IMR-90 (cell line): ENCODE measurements around the gene GABRB2. TPM values are rescaled to one million over a fixed set of nuclear protein-coding genes. Genes with fewer than 3 reads are reported as not detected.

Experiments used
- ATAC-seq: fragments of 200-7000 bp; cut with Tn5 transposase; 2 replicates; pipeline ENCODE4 v1.9.1; 2020; ENCODE audit warnings: low read depth, mild to moderate bottlenecking, moderate library complexity
- BruUV-seq: library from RNA; stranded (reverse); fragments of 400-500 nt; replicated peaks from 2 replicates; lab custom pipeline; 2021; lab: Mats Ljungman, UMichigan
- CTCF ChIA-PET: fragments of 300-600 bp; formaldehyde crosslinking; extraction: SDS; loops from one replicate; lab custom pipeline; 2021; ENCODE audit warnings: antibody characterized with exemption; lab: Yijun Ruan, JAX
- POLR2A ChIA-PET: fragments of 300-600 bp; sonication (Branson Sonifier 250); formaldehyde crosslinking; loops from one replicate; lab custom pipeline; 2022; ENCODE audit warnings: antibody characterized with exemption; ENCODE audit not compliant: unreplicated experiment; lab: Charles Lee
- DNase-seq: peaks from one replicate; pipeline ENCODE4 v3.0.0; 2013
- H2AFZ ChIP-seq: replicated peaks from 2 replicates; pipeline ENCODE3; 2013; ENCODE audit warnings: low read length, mild to moderate bottlenecking; ENCODE audit not compliant: poor library complexity
- H2AK5ac ChIP-seq: 2 replicates; pipeline ENCODE4 v1.6.1; 2013; ENCODE audit warnings: low read depth, low read length, inconsistent platforms
- H2AK9ac ChIP-seq: replicated peaks from 2 replicates; pipeline ENCODE3; 2013; ENCODE audit warnings: mild to moderate bottlenecking, low read depth, low read length, moderate library complexity; ENCODE audit not compliant: poor library complexity
- H2BK120ac ChIP-seq: 2 replicates; pipeline ENCODE4 v1.6.1; 2013; ENCODE audit warnings: low read depth, low read length, inconsistent platforms
- H2BK15ac ChIP-seq: 3 replicates; pipeline ENCODE4 v1.6.1; 2013; ENCODE audit warnings: low read depth, low read length, inconsistent platforms
- H2BK20ac ChIP-seq: 2 replicates; pipeline ENCODE4 v1.6.1; 2013; ENCODE audit warnings: low read depth, mild to moderate bottlenecking, inconsistent platforms, low read length, moderate library complexity
- H2BK5ac ChIP-seq: 2 replicates; pipeline ENCODE4 v1.6.1; 2013; ENCODE audit warnings: mild to moderate bottlenecking, low read depth, low read length, inconsistent platforms; ENCODE audit not compliant: poor library complexity, severe bottlenecking
- H3K14ac ChIP-seq: replicated peaks from 2 replicates; pipeline ENCODE4 v1.6.1; 2013; ENCODE audit warnings: low read depth, low read length, inconsistent platforms
- H3K18ac ChIP-seq: 2 replicates; pipeline ENCODE4 v1.6.1; 2013; ENCODE audit warnings: low read depth, low read length, control low read depth
- H3K23ac ChIP-seq: 2 replicates; pipeline ENCODE4 v1.6.1; 2013; ENCODE audit warnings: low read depth, low read length, inconsistent platforms
- H3K27ac ChIP-seq: 2 replicates; pipeline ENCODE4 v1.5.1; 2013; ENCODE audit warnings: mild to moderate bottlenecking, control low read depth, low read length; ENCODE audit not compliant: insufficient read depth
- H3K27me3 ChIP-seq: 2 replicates; pipeline ENCODE4 v1.6.1; 2013; ENCODE audit warnings: low read length; ENCODE audit not compliant: control insufficient read depth, insufficient read depth
- H3K36me3 ChIP-seq: 2 replicates; pipeline ENCODE4 v1.6.1; 2013; ENCODE audit warnings: low read length, mixed read lengths; ENCODE audit not compliant: control insufficient read depth, insufficient read depth
- H3K4ac ChIP-seq: 2 replicates; pipeline ENCODE4 v1.6.1; 2013; ENCODE audit warnings: low read depth, low read length, inconsistent platforms
- H3K4me1 ChIP-seq: 2 replicates; pipeline ENCODE4 v1.6.1; 2013; ENCODE audit warnings: low read length, mixed read lengths; ENCODE audit not compliant: control insufficient read depth, insufficient read depth
- H3K4me2 ChIP-seq: 2 replicates; pipeline ENCODE4 v1.6.1; 2013; ENCODE audit warnings: low read depth, mild to moderate bottlenecking, control low read depth, low read length, moderate library complexity
- H3K4me3 ChIP-seq: 2 replicates; pipeline ENCODE4 v1.5.1; 2013; ENCODE audit warnings: low read depth, mild to moderate bottlenecking, control low read depth, low read length, moderate library complexity; ENCODE audit not compliant: insufficient read depth
- H3K56ac ChIP-seq: 2 replicates; pipeline ENCODE4 v1.6.1; 2013; ENCODE audit warnings: low read length, inconsistent platforms; ENCODE audit not compliant: insufficient read depth; ENCODE audit errors: extremely low read depth
- H3K79me1 ChIP-seq, 2 experiments: 2 replicates each; pipeline ENCODE4 v1.6.1; 2013; ENCODE audit warnings: low read length in 2 of 2, inconsistent platforms in 1 of 2, low read depth in 1 of 2
- H3K9ac ChIP-seq: 2 replicates; pipeline ENCODE4 v1.6.1; 2013; ENCODE audit warnings: low read depth, low read length, control low read depth
- H3K9me1 ChIP-seq: 2 replicates; pipeline ENCODE4 v1.6.1; 2013; ENCODE audit warnings: low read length, inconsistent platforms; ENCODE audit not compliant: insufficient read depth
- H3K9me3 ChIP-seq: 2 replicates; pipeline ENCODE4 v1.6.1; 2013; ENCODE audit warnings: low read length; ENCODE audit not compliant: control insufficient read depth, insufficient read depth
- H4K20me1 ChIP-seq: 2 replicates; pipeline ENCODE4 v1.6.1; 2013; ENCODE audit warnings: low read length, inconsistent platforms; ENCODE audit not compliant: insufficient read depth
- H4K5ac ChIP-seq: 2 replicates; pipeline ENCODE4 v1.6.1; 2013; ENCODE audit warnings: mild to moderate bottlenecking, low read depth, low read length, control low read depth
- H4K8ac ChIP-seq, 2 experiments: 2 replicates each; pipeline ENCODE4 v1.6.1; 2013; ENCODE audit warnings: low read depth in 2 of 2, low read length in 2 of 2, control low read depth in 1 of 2, inconsistent platforms in 1 of 2
- H4K91ac ChIP-seq: 2 replicates; pipeline ENCODE4 v1.6.1; 2013; ENCODE audit warnings: low read depth, low read length, inconsistent platforms; ENCODE audit not compliant: insufficient read depth
- MAZ ChIP-seq: IDR thresholded peaks from 2 replicates; pipeline ENCODE4 v1.6.1; 2012; ENCODE audit warnings: low read depth, mild to moderate bottlenecking, low read length, improper control_type of control experiment, moderate library complexity, borderline replicate concordance
- WGBS, 2 experiments: methylation state at CpG; one replicate each; pipeline versions ENCODE4 v1.1.5 to v1.1.7; 2013; ENCODE audit warnings: missing lambda C conversion rate in 2 of 2; ENCODE audit not compliant: insufficient read length in 1 of 2; ENCODE audit errors: extremely low coverage in 2 of 2; 5-methylcytosine and 5-hydroxymethylcytosine counted together
- dilution Hi-C: fragments of 300-500 bp; cut with HindIII; formaldehyde crosslinking; loops from one replicate; pipeline ENCODE4 v1.14.3; 2018; ENCODE audit warnings: low sequenced_read_pairs; ENCODE audit not compliant: unreplicated experiment
- in situ Hi-C: fragments of 300-500 bp; cut with MboI; formaldehyde crosslinking; loops from 3 replicates; pipeline ENCODE4 v1.14.3; 2019; ENCODE audit warnings: low sequenced_read_pairs, inconsistent platforms, mixed read lengths
- intact Hi-C: fragments of 100-400 bp; cut with micrococcal nuclease; formaldehyde crosslinking; loops from 2 replicates; pipeline ENCODE4 v1.10.0; 2022
- polyA plus RNA-seq, 3 experiments: library from polyadenylated mRNA; depleted of rRNA; stranded (reverse); fragments of >200 nt; gene quantifications; 2 replicates each; pipeline ENCODE4 v1.2.3, GENCODE V29; 2012; ENCODE audit warnings: low replicate concordance in 1 of 3
- total RNA-seq: library from RNA; depleted of rRNA; stranded (reverse); fragments of >200 nt; gene quantifications from 2 replicates; pipeline ENCODE4 v1.2.3, GENCODE V29; 2012

GABRB2 gene
- total and polyA plus RNA-seq, 2 of the 4 experiments (the other 2 are of a cell fraction): not detected

- Histone ChIP-seq H3K14ac (no peak overlapping the region), H3K9me3 (peaks cover 6% of the 10 kb centered on the region), H3K4ac (no peak overlapping the region), H3K4me3 (no peak overlapping the region), H4K91ac (no peak overlapping the region), H3K9me1 (no peaks in the 10 kb centered on the region), H3K23ac (no peak overlapping the region), H2BK15ac (no peak overlapping the region), H3K27me3 (no peaks in the 10 kb centered on the region), H3K18ac (no peak overlapping the region), H4K20me1 (no peaks in the 10 kb centered on the region), H2AK9ac (no peak overlapping the region), H2BK120ac (no peak overlapping the region), H3K36me3 (no peaks in the 10 kb centered on the region), H4K8ac (no peak overlapping the region), H2AFZ (no peak overlapping the region), H2BK20ac (no peak overlapping the region), H3K9ac (no peak overlapping the region), H3K4me1 (no peaks in the 10 kb centered on the region), H3K27ac (no peak overlapping the region), H2AK5ac (no peak overlapping the region), H3K4me2 (no peak overlapping the region), H4K5ac (no peak overlapping the region), H3K56ac (no peak overlapping the region), H2BK5ac (no peak overlapping the region), H3K79me1 (no peaks in the 10 kb centered on the region)
- in situ Hi-C loops (no loop called here), dilution Hi-C loops (no loop called here), intact Hi-C loops (no loop called here)
- ChIA-PET CTCF (no interaction called here), POLR2A (no interaction called here)
- BruUV-seq: no TSS peak
- no peak for ATAC-seq
- 33% methylated on average over 2 of the region's 3 CpGs; no CpG with 5 or more reads in 1 of the 2 experiments for WGBS, 2 experiments
- no peak for DNase-seq
- no peak for TF ChIP-seq MAZ
These were observed 213.2 kb downstream of the GABRB2 start for GRCh38 chr5:161333194-161333880.
